NAMALWA (cell line): ENCODE results near the gene LPP.

Source experiments
- DNase-seq: peaks from one replicate; pipeline ENCODE4 v3.0.0-alpha.2; 2015; ENCODE audit warnings: low spot score

LPP gene

DNA sequence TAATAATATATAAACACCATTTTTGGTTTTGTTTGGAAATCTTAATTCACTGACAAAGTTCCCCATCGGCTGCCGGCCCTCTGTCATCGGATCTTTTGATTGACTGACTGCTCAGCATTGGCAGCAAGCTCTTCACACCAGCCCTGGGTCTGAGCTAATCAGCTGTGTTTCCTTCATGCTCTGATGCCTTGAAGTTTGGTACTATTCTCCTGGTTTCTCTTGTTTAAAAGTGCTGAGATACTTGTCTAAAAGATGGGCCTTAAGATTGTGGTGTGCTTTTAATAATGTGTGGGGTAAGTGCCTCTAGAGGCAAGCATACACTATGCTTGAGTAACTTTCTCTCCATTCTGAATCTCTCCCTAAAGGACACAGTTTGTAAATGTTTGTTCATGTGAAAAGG lies 602.3 kb downstream of the LPP start:
- peak; percentile 15 for DNase-seq

DNA sequence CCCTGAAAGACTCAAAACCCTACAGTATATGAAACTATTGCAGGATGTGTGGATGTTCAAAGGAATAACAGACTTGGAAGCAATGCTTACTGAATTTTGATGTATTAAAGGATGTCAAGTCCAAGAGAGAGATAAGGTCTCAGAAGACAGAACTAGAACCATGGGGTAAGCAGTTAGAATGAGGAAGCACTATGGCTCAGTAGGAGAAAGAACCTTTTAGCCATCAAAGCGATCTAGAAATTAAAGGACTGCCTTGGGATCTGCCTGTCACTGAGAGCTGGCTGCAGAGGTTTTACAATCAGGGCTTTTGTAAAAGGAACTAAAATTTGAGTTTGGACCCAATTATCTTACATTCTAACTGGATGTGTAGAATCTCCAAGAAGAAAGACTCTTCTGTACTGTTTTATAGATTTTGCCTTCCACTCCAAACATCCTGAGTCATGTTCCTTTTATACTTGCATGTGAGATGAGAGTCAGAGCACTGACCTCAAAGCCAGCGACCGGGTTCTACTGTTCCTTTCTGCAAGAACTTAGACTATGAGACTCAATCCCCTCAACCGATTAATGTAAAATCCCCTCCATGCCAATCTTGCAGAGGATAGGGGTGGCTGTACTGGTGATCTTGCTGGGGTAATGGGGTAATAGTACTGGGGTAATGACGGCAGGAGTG lies 605.5 kb downstream of the LPP start:
- DNase-seq, result no peak

DNA sequence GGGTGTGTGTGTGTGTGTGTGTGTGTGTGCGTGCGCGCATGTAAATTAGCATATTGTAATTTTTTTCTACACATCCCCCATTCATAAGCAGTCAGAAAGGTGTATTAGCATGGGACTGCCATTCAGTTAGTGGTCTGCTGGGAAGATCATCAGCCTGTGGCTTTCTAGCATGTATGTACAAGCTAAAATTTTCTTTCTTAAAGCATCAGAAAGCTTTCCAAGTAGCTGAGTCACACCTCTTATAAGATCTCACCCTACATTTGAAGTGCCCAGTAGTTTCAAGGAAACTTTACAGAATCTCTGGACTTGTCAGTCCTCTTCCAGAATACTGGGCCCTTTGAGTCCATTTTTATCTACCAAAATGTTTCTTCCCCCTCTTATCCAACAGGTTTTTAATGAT lies 606.5 kb downstream of the LPP start:
- DNase-seq, result no peak

DNA sequence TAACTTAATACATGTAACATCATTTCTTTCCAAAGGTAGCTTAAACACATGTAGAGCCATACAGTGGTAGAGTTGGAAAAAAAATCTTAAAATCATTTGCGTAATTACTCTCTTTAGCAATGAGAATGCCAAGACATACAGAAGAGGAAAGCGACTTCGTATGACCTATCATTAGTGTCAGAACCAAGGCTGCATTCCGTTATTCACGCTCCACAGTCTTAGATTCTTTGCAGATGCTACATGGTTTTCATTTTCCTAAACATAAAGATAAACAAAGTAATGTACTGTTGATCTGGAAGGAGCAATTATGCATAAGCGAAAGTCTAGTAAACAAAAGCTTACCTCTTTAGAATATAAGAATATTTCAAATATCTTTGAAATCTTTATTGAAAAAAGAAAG lies 607.5 kb downstream of the LPP start:
- DNase-seq, result no peak

DNA sequence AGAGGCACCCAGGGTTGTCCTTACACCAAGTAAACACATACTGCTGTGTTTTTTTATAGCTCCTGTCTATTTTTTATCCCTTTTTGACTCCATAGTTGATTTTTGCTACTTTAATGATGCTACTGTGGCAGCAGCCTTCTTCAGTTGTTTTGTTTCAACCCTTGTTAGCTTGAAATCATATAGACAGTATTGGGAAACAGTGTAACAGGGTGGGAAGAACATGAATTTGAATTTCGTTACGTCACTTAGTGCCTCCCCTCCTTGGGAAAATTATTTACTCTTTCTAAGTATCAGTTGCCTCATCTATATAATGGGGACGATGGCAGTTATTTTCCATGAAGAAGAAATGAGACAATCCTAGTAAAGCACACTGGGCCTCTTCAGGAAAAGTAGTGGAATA lies 608.0 kb downstream of the LPP start:
- no peak for DNase-seq

DNA sequence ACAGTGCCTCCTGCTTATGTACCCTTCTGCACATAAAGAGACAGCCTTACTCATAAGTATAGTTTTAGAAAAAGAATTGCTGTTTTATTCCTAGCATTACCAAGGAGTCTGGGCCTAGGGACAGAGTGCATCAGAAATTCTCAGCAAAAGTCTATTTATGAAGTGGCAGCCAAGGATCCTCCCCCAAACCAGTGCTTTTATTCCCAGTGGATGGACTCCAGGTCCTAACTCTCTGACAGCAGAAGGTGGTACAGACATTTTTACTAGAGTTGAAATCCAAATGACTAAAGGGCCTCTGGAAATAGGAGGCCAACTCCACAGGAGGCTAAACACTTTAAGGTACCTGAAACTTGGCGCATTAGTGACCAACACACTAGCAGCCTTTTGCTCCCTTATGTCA lies 610.7 kb downstream of the LPP start:
- DNase-seq, result no peak

DNA sequence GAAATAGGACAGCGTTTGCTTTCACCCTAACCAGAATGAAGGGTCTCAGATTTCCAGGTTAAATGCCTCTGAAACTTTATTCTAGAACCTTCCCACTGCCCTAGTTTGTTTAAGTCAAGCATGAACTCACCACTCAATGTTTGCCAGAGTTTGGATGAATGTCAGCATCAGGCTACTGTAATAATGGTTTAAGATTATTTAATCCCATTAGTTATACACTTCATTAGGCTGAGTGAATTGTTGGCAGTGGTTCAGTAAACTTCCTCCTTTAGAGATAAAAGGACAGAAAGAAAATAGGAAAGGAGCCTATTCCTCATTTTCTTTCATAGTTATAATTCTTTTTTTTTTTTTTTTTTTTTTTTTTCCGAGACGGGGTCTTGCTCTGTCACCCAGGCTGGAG lies 615.9 kb downstream of the LPP start:
- DNase-seq, result no peak

DNA sequence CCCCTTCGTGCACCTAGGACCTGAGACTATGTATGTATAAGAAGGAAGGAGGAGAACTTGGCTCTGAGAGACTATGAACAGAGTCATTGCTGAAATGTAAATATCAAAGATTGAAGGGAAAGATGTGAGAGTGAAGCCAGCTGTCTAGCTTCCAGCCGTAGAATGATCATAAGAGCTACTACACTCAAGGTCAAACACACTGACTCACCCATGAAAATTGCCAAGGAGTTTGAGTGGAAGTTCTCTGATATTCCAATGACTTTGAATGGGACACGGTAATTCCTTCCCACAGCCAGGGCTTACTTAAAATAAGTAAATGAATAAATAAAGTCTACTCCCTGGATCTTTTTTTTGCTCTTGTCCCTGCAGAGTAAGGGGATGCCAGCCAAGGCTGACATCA lies 618.9 kb downstream of the LPP start:
- no peak for DNase-seq

DNA sequence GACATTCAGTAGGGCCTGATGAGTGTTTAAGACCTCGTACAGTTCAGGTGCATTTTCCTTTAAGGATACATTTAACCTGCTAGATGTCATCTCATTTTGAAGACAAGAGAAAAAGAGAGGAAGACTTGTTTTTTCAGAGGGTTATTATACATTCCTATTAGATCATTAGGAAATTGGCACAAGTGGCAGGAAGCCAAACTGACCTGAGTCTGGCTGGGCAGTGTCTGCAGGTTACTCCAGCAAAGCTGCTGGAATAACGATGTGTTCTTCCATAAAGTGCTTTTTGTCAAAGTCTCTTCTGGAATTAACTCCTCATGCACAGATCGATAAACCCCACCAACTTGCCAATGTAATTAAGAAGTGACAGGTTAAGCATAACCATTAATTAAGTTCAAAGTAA lies 621.5 kb downstream of the LPP start:
- DNase-seq, result no peak

DNA sequence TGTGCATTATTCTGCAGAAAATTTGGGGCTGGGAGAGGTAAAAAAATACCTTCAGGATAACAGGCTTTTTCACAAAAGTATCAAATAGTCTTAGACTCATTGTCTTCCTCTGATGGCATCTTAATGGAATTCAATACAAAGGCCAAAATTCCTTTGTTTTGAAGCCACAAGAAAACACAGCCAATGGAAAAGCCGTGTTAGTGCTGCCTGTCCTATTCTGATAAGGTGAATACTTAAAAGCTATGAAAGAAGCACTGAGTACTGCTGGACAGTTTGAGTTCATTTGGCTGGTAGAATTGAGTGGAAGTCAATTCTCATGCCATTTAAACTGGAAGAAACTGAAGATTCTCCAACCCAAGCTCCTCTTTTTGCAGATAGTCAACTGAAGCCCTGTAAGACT lies 622.5 kb downstream of the LPP start:
- no peak for DNase-seq

DNA sequence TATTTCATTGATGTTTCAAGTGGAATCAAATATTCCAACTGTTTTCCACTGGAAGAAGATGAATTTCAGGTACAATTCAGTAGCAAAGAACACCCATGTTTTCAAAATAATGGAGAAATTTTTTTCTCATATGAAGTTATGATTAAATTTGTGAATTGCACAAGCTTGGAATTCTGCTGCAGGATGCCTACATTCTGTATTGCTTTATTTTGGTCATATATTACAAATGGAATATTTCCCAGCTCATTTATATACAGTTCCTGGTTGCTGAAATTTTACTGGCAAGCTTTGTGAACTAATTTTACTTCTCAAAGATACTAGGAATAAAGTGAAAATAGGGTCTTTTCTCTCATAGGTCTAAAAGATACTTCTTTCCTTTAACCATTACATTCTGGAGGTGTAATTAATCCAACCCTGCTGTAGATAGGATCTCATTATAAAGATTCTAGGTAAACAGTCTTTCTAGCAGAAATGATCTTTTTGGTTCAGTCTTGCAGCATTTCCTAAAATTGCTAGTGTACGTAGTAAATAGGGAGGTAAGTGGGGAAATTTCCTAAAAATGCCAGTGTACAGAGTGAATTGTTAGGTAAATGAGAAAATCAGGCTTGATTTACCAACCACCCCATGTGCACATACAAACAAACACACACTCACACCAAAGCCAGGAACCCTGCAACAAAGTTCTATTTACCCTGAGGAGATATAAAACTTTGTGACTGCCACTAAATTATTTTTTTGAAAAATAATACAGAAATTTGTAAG lies 624.3 kb downstream of the LPP start:
- DNase-seq, result no peak

DNA sequence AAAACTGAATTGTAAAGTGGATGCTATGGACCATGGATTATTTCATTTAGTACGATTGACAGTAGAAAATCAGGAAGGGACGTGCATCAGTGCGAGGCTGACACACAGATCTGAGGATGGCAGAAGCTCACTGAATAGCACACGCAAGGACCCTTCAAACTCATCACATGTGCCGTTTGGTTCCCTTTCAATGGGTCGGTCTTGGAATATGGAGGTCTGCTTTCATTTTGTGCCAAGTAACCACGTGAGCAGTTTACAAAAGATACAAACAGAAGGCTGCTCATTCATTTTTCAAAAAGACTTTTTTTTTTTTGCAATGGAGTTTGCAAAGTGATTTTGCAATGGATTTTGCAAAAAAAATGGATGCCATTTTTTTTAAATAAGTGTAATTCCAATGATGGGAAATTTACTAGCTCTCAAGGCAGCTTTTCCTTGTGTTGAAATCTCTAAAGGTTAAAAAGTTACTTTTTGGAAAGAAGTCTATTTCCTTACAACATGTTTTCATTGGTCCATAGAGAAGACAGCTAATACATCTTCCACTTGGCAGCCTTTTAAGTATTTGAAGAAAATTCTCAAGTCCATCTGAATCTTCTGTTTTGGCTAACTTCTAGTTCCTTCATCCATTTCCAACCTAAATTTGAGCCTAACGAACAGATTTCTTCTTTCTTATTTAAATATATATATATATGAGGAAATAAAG lies 625.5 kb downstream of the LPP start:
- DNase-seq, result no peak

DNA sequence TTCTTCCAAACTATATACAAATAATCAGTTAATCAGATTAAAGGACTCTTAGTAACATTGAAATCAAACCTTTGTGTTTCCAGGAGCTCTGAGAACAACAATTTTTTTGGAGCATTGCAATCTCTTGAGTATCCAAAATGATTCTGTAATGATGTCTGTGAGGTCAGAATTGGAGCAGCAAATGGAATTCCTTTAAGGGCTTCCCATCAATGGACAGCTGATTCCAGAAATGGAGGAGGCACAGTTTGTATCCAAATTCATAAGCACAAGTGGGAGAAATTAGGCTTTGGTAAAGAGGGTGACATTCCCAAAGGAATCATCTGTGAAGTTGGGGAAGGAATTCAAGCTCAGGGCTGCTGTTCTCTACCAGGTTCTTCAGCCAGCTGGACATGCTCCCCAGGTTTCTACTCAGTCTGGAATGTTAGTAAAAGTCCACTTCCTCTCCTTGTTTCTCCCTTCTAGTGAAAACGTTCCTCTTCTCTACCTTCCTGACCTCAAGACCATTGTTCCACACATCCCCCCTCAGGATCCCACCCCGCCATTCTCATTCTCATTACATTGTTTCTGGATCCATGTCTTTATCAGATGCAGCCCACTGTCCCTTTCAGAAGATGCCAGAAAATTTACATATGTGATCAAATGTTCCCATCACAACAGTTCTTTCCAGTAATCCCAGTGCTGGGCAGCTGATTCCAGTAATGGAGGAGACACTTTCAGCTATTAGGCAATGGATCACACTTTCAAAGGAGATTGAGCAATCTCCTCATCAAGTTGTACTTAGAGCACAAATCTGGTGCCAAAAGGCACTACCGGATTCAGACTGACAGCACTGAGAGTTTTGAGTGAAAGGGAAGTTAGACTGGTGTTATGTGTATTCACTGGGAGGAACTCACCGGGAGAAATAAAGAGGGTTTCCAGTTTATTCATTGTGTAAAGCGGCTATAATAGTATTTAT lies 626.5 kb downstream of the LPP start:
- no peak for DNase-seq

DNA sequence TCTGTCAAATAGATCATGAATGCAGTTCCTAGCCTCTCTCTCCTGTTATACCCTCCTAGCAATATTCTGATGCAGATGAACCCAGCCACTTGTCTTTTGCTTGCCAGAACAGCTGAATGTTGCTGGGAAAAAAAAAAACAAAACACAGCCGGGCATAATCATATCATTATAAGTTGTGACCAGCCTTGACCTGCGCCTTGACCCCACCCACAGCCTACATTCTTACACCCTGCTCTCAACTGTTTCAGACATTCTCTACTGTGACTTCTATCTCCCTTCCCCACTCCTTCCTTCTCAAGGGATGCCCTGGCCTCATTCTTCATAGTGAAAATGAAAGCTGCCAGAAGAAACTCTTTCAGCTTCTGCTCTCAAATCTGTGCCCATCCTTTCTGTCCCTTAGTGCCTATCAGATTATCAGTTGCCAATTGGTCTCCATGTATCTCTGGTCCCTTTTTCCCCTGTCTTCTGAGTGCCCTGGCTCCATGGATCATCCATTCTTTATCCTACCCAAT lies 628.7 kb downstream of the LPP start:
- no peak for DNase-seq

DNA sequence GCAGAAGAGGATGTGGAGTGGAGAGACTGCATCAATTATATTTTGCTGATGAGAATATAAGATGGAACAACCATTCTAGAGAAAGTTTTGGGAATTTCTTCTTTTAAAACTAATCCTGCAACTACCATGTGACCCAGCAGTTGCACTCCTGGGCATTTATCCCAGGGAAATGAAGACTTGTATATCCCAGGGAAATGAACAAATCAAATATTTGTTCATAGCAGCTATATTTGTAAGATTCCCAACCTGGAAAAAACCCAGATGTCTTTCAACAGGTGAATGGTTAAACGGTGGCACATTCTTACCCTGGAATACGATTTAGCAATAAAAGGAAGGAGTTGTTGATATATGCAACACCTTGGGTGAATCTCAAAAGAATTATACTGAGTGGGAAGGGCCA lies 632.5 kb downstream of the LPP start:
- DNase-seq, result no peak

DNA sequence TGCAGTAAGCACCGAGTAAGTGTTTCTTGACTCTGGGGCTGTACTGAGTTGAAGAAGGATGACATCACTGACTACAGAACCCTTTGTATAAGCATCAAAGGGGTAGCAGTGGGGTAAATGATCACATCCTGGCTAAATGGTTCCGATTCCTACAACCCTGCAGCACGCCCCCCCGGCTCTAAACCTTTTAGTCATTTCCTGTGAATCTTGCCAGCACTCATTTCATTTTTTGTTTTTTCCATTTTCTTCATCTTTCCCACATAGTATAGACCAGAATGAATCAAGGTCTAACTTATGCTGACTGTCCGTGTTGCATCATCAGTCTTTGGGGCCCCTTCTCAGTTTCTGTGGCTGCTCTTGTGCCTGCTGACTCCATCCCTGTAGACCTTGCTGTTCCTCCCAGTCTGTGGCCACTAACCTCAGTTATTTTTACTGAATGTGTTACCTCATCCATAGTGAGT lies 634.7 kb downstream of the LPP start:
- DNase-seq, result no peak

DNA sequence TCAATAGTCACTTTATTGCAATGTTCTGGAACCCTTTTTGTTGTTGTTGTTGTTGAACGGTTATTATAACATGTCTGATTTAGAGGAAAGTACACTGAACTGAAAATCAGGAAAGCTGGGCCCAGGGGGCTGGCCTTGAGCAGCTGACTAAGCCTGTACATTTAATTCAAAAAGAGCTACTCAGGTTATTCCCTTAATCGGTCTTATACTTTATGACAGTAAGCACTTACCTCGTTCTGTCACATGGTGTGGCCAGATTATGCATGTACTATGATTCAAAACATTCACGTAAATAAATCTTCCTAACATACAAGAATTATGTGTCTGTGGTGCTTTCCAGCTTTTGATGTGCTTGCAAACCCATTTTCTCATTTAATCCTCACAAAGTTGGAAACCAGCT lies 635.3 kb downstream of the LPP start:
- no peak for DNase-seq

DNA sequence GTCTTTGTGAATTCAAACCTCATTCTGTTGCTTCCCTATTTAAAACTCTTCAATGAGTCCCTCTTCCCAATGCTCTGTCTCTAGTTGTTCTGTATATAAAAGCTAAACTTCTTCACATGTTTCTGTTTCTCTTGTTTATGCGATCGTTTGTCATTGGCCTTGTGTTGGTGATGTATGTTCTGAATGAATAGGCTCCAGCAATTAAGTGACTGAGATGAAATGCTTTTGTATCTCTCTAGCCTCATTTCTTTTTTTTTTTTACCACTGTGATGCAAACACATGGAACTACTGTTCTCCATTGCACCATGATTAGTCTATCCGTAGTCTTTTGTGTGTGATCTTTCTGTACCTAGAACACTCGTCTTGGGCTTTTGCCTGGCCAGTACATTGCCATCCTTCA lies 637.4 kb downstream of the LPP start:
- DNase-seq, result no peak

DNA sequence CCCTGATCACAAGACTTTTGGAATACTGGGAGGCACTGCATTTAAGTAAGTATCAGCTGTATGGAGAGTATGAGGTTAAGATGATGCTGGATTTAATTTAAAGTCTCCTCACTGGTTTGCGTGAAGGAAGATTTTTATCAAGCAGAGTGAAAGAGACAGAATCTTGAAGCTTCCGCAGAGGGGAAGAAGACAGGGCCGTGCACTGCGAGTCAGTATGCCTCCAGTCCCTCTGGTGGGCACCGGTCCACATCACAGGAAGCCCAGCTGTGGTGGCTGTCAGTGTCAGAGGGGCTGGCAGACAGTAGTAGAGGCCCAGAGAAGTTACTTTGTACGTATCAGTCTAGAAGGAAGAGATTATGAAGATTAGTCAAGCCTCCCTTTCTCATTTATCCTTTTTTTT lies 638.8 kb downstream of the LPP start:
- peak; percentile 20 for DNase-seq

DNA sequence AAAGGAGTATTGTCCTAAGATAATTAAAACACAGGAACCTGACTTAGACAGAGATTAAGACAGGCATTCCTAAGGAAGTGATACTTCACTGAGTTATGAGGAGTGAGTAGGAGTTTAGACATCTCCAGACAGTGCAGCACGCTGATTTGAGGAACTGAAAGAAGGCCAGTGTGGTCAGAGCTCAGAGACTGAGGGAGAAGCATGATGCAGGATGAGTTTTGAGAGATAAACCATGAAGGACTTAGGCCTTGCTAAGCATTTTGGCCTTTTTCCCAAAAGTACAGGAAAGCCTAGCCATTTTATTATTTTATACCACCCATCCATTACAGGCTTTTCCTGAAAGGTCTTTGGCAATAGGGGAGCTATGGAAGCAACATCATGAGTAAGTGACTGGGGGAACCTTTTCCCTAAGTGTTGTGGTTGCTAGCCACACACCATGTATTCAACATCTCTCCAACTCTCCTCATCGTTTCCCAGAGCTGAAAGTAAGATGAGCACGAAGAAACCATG lies 642.2 kb downstream of the LPP start:
- peak; percentile 38 for DNase-seq

DNA sequence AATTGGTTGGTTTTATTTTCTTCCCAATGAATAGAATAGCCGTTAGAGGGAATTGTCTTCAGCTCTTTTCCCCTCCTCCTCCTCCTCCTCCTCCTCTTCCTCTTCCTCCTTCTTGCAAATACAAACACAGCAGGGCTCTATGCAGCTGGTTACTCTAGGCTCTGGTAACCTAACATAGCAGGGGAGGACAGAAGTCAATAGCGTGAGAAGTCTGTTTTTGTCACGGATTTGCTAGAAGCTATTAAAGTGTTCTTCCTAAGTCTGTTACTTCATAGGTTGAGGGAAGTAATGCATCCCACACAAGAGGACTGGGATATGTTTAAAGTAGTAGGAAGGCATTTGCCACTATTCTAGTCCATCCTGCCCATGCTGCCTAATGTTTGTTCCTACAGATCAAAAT lies 643.1 kb downstream of the LPP start:
- DNase-seq, result no peak
